Measurements from ENCODE around the gene GPHN. TPM values are rescaled to one million over a fixed set of nuclear protein-coding genes. Genes with fewer than 3 reads are reported as not detected.

Gene GPHN
- total and polyA plus RNA-seq, 2 of the 4 experiments (the other 2 are of a cell fraction), result 8.0 to 8.1 TPM

- Histone ChIP-seq H3K18ac (ENCODE audit: low read depth, low read length) (no peak overlapping the region), H3K27me3 (ENCODE audit: control insufficient read depth, insufficient read depth, low read length) (no peaks in the 10 kb centered on the region), H4K5ac (ENCODE audit: low read depth, low read length) (no peak overlapping the region), H3K4ac (ENCODE audit: low read depth, low read length) (no peak overlapping the region), H3K9ac (ENCODE audit: low read depth, low read length) (no peak overlapping the region), H3K36me3 (ENCODE audit: control insufficient read depth, insufficient read depth, low read length) (no peaks in the 10 kb centered on the region), H2BK15ac (ENCODE audit: low read depth, low read length) (no peak overlapping the region), H3K4me2 (ENCODE audit: low read depth, low read length) (no peak overlapping the region), H3K27ac (ENCODE audit: insufficient read depth, low read length) (no peak overlapping the region), H2AFZ (replicated peaks; ENCODE audit: low read length, poor library complexity) (no peak overlapping the region), H3K9me3 (ENCODE audit: control insufficient read depth, insufficient read depth, low read length) (no peaks in the 10 kb centered on the region), H2BK120ac (ENCODE audit: low read depth, low read length) (no peak overlapping the region), H3K23ac (ENCODE audit: low read depth, low read length) (no peak overlapping the region), H3K4me3 (ENCODE audit: insufficient read depth, low read depth, low read length) (no peak overlapping the region), H4K20me1 (ENCODE audit: insufficient read depth, low read length) (no peaks in the 10 kb centered on the region), H2AK5ac (ENCODE audit: low read depth, low read length) (no peak overlapping the region), H3K14ac (replicated peaks; ENCODE audit: low read depth, low read length) (no peak overlapping the region), H2AK9ac (replicated peaks; ENCODE audit: low read depth, low read length, poor library complexity) (no peak overlapping the region), H4K8ac (ENCODE audit: low read depth in 2 of 2, low read length in 2 of 2) (no peak overlapping the region), H3K4me1 (ENCODE audit: control insufficient read depth, insufficient read depth, low read length) (no peaks in the 10 kb centered on the region), H3K79me1 (ENCODE audit: low read depth in 1 of 2, low read length in 2 of 2) (no peaks in the 10 kb centered on the region), H4K91ac (ENCODE audit: insufficient read depth, low read depth, low read length) (no peak overlapping the region), H2BK5ac (ENCODE audit: low read depth, low read length, poor library complexity, severe bottlenecking) (no peak overlapping the region), H3K56ac (ENCODE audit: extremely low read depth, insufficient read depth, low read length) (no peak overlapping the region), H3K9me1 (ENCODE audit: insufficient read depth, low read length) (no peaks in the 10 kb centered on the region), H2BK20ac (ENCODE audit: low read depth, low read length) (no peak overlapping the region)
- ATAC-seq (ENCODE audit: low read depth) (no peak), DNase-seq (no peak)
- CTCF ChIA-PET, result no interaction called here
- intact Hi-C loops (cut with micrococcal nuclease), result no loop called here
- in situ Hi-C loops (cut with MboI; ENCODE audit: low sequenced_read_pairs), result no loop called here
- no CpG with 5 or more reads among the region's 3 CpGs for WGBS, 2 experiments (ENCODE audit: extremely low coverage in 2 of 2, insufficient read length in 1 of 2)
- no peak for TF ChIP-seq MXI1 (IDR thresholded peaks at IDR 0.05; ENCODE audit: borderline replicate concordance, low read depth, low read length)
- TF ChIP-seq CHD1 (IDR thresholded peaks at IDR 0.05; ENCODE audit: low read depth, low read length), result no peak
- TF ChIP-seq CEBPB (IDR thresholded peaks at IDR 0.05; ENCODE audit: low read depth, low read length), result peak; percentile 79
- no peak for TF ChIP-seq MAZ (IDR thresholded peaks at IDR 0.05; ENCODE audit: borderline replicate concordance, low read depth, low read length)
- TF ChIP-seq RFX5 (IDR thresholded peaks at IDR 0.05; ENCODE audit: low read depth, low read length), result no peak
- no peak for TF ChIP-seq BHLHE40 (IDR thresholded peaks at IDR 0.05; ENCODE audit: low read depth, low read length)
- no peak for TF ChIP-seq ELK1 (IDR thresholded peaks at IDR 0.05; ENCODE audit: borderline replicate concordance, low read depth, low read length)
- dilution Hi-C loops (cut with HindIII; ENCODE audit: low sequenced_read_pairs, unreplicated experiment), result no loop called here
- BruUV-seq (replicated peaks), result no TSS peak
- POLR2A ChIA-PET (ENCODE audit: unreplicated experiment), result no interaction called here
These were observed 563.6 kb downstream of the GPHN start for GRCh38 chr14:67071506-67071905.
